HG03139 (cell line): Measurements from ENCODE around the gene PLEKHM3.
"Not testable (repeated sequence)": the region's sequence is repeated elsewhere in the genome, so short reads cannot be mapped to it uniquely, and the experiment has no call there.

Experiments used
- ATAC-seq: cut with Tn5 transposase; IDR thresholded peaks from one replicate; pipeline ENCODE4 v1.9.1; 2021; ENCODE audit not compliant: unreplicated experiment

The PLEKHM3 gene

DNA sequence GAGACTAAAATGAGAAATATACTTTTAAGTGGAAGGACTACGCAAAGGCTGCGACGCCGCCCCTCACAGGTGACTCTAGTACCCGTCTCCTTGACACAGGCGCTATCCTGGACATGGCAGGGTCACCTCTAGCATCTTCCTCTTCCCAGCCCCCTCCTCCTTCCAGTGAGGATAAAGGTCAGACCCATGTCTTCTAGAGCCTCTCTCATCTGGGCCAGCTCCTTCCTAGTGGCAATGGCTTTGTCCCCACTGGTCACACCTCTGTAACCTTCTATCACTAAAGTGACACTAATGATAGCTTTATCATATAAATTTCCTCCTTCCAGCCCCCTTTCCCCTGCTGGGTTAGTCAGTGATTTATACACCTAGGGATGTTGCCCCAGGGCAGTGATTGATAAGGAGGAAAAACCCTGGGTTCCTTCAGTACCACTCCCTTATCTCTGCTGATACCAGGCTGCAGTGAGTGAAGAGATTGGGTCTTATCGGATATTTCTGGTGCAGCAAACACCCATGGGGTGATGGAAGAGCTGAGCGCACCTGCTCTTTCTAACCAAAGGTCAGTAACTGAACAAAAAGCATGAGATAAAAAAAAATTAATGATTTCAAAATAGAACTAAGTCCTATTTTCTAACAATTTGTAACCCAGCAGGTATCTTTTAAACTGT lies 193.6 kb downstream of the PLEKHM3 start:
- no peak for ATAC-seq

DNA sequence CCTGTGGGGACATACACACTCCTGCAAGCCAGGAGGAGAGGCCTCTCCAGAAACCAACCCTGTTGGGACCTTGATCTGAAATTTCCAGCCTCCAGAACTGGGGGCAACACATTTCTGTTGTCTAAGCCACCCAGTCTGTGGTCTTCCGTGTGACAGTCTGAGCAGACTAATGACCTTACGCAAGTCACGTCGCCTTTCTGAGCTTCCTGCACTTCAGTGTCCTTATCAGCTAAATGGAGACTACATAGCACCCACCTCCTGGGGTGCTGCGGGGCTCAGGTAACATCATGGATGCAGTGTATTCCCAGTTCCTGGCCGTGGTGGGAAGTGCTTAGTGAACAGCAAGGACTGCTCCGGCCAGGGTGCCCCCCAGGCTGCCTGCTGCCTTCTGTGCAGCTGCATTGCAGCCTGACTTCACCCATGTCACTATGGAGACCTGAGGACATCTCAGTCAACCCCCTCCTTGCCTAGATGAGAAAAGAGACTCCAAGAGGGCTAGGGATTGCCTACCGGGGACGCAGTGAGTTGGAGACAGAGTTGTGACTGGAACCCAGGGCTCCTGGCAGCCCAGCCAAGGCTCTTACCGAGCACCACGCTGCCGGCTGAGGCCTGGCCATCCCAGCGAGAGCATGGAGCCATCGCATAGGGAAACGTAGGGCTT lies 194.4 kb downstream of the PLEKHM3 start:
- ATAC-seq, result no peak

DNA sequence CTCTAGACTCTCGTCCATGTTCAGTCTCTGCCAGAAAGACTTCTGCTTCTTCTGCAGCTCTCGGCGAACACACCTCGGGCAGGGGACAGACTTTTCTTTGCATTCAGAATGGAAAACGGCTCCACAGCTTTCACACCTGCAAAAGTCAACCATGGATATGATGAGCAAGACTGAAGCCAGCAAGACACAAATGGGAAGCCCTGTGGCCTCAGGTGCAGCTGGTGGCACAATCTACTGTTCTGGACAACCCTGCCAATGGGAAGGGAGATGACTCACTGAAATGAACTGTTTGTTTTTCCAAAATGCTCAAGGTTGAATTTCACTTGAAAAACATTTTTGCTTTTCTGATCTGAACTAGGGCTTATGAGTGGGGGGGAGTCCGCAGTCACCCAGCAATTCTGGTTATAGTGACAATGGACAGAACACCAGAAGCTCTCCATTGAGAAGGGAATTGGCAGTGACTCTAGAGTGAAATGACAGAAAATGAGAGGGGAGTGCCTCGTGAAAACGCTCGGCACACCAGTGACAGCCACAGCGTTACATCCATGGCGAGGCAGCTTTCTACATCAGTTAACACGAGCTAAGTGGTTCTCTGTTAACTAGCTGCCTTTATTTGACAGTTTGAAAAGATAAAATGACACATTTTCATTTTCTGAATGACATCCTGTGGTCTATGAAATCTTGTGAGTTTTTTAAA lies 196.8 kb downstream of the PLEKHM3 start:
- ATAC-seq, result no peak

DNA sequence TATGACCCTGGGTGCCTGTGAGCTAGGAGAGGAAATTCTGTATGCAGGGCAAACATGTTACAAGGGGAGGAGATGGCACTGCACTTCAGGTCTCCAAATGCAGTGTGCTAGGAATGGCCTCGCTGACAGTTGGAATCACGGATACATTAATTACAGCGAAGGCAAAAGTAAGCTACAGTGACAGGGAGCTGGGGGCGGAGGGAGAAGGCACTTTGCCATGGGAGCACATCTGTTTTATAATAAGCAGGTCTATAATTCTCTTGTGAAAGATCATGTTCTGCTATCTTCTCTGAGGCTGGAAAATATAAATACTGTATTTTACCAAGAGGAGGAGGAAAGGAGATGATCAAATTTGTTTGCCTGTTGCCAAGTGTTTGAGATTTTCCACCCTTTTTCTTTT lies 199.3 kb downstream of the PLEKHM3 start:
- no peak for ATAC-seq

DNA sequence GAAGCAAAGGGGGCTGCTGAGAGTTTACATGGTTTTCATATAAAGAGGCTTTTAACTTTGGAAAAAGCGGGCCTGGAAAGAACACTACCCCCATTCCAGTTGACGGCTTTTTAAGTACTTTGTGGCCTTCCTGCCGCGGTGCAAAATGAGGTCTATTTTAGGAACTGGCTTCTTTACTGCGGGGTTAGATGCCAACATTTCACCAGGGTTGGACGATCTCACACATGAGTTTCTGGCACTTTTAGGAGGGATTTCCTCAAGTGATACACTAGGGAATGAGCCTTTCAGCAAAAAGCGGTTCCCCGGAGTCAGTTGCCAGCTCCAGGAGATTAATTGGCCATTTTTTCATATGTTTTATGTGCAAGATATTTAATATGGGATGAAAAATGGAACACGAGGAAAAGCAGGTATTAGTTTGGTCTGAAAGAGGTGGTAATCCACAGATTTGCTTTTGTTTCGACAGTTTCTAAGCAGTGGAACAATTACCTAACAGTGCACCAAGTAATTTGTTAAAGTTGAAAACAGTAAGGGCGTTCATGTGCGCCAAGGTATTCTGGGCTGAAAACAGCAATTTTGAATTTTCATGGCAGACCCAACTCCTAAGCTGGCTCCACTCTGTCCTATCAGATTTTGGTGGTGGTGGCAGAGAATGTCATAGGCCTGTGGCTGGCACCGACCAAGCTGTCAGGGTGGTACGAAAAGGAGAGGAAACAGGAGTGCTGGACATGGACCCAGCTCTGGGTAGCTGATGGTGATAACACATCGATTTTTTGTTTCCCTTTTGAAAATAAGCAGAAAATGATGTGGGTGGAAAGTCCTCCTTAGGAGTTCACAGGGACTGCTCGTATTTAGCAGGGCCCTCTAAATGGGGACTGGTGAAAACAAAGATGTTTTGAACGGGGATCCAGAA lies 200.0 kb downstream of the PLEKHM3 start:
- ATAC-seq, result no peak

DNA sequence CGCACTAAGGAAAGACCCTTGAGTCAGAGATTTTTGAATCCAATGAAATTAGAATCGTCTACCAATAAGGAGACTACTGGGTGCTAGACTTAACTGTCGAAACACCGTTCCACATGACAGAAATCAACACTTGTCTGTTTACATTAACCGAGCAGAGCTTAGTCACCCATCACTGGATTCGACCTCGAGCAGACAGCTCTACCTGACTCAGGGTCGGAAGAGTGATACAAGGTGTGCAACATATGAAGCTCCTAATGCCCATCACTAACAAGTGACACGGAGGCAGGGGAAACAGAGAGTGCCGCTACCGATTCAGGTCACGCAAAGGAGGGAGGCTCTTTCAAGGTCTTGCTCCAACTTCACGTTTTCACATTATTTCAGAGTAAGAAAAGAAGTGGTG lies 201.5 kb downstream of the PLEKHM3 start:
- ATAC-seq, result no peak

DNA sequence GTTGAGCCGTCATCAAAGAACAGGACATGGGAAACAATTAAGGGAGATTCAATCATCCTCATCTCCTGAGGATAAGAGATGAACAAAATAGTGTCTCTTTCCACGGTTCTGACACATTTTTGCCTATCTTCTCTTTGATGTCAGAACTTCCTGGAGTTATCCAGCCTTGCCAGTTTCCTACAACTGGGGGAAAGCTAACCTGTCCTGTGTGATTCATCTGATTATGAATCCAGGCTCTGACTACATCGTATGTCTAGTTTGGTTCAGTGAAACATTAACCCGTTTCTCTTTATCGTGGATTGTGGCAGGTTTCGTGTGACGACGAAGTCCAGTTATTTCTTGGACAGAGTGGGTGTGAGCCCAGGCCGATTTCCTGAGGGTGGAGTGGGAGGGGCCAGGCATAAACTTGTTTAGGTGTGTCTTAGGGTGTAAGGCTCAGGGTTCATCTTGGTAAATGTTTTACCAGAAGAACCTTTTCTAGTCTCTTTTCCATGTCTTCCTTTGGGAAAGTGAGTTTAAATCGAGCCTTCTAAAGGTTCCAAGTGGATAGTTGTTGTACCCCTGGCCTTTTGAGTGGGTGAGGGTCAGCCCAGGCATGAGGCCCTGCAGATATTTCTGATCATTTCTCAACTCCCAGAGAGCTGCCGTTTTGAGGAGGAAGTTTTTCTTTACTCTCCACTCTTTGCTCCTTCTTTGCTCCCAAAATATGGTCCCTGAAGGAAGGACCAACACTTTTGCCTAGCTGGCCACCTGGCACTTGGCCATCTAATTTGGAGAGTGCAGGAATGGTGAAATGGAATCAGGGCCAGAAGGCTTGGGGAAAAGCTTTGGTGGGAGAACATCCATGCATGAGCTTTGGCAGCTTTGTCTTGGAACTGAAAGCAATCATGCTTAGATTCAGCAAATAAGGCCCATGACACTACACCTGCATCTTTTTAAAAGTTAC lies 205.2 kb downstream of the PLEKHM3 start:
- ATAC-seq, result no peak

DNA sequence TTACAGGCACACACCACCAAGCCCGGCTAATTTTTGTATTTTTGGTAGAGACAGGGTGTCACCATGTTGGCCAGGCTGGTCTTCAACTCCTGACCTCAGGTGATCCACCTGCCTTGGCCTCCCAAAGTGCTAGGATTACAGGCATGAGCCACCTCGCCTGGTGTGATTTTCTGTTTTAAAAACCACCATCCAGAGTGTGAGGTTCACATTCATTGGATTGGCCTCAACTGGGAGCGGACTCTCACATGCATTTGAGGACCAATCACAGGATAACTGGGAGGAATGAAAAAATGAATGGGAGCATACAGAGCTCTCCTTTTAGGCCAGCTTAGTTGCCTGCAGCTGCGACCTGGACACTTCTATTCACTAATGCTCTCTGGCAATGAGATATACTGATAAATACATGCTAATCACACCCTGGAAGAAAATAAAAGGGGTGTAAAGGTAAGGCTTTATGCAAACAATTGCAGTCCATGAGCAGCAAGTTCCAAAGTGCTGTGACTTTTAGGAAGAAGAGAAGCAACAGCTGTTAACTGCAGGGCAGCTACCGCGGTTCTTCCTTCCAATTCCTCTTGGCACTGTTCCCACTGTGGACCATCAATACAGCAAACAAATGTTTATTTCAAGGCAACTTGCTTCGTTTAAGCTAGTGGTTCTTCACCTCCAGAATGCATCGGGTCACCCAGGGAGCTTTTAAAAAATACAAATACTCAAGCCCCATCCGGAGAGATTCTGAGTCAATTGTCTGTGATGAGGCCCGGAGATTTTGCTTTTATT lies 206.1 kb downstream of the PLEKHM3 start:
- no peak for ATAC-seq

DNA sequence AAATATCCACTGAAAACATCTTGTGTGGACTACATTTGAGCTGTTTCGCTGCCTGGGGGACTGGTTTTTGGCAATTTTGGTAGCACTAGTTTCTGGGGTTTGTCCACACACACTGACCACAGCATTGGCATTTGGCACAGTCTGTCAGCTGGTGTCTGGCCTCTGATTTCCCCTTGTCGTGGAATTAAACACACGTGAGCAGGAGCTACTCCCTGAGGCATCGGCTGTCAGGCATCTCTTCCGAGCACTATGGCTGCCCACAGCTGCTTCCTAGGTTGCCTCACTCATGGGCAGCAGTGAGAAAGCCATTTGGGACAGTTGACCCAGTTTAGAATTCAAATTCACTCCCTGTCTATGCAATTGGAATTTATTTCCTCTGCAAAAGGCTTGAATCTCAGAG lies 208.8 kb downstream of the PLEKHM3 start:
- no peak for ATAC-seq

DNA sequence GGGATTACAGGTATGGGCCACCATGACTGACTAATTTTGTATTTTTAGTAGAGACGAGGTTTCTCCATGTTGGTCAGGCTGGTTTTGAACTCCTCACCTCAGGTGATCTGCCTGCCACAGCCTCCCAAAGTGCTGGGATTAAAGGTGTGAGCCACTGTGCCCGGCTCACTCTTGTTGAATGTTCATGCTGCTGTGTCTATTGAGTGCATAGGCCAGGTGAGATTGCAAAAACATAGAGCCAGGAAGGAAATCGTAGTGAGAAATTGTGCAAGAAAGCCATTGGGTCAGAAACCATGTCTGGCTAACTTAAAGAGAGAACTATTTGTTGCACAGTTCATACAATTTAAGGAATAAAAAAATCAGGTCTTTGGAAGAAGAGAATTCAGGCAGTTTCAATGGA lies 210.1 kb downstream of the PLEKHM3 start:
- no peak for ATAC-seq

DNA sequence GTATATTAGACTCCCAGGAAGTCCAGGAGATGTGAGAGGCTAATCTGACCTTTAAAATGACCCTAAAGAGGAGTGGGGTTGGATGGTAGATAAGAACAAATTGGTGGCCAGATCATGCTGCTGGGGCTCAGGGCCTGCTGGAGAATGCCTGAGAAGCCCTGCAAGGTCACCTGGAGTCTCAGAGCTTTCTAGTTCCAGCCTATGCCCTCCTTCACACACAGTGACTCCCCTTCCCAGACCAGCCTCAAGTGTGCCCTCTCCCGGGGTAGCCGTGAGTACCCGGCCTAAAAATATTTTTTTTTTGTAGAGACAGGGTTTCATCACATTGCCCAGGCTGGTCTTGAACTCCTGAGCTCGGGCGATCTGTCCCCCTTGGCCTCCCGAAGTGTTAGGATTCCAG lies 211.4 kb downstream of the PLEKHM3 start:
- no peak for ATAC-seq

DNA sequence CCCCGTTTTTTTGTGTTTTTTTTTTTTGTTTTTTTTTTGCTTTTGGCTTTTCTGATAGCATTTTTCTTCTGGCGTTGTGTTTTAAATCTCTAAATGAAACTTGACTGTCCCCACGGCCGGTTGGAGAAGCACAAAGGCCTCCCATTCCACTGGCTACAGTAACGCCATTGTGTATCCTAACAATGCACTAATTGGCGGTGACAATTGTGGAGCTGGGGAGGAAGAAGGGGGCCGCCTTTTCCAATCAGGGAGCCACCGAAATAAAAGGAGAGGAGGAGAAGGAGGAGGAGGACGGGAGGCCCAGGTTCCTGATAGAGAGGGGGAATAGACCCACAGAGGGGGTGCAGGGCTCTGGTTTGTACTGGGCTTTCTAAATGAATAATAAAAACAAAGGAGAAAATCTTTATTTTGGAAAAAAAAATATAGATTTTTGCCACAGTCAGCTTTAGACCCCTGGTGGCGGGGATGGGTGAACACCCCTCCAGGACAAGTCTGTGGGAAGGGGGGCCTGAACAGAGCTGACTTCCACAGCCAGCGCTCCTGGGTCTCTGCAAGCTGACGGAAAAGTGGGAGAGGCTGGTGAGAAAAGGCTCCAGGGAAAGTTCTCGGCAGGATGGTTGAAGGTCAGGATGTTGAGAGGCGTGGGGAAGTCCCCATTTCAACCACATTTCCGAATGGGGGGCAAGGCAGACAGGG lies 212.0 kb downstream of the PLEKHM3 start:
- ATAC-seq, result no peak

DNA sequence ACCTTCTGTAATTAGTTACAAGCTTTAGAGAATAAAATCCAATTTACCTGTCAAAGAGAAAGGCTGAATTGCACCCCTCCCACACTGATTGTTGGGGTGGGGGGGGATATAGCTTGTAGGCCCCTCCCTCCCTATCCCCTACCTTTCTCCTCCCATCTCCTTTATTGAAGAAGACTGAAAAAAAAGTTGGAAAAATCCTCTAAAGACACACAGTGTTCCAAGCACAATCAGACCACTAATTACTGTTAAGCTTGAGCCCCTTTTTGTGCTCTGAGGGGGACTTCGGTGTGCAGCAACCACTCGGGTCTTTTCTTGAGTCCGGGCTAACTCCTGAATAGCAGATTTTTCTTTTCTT lies 212.6 kb downstream of the PLEKHM3 start:
- no peak for ATAC-seq

DNA sequence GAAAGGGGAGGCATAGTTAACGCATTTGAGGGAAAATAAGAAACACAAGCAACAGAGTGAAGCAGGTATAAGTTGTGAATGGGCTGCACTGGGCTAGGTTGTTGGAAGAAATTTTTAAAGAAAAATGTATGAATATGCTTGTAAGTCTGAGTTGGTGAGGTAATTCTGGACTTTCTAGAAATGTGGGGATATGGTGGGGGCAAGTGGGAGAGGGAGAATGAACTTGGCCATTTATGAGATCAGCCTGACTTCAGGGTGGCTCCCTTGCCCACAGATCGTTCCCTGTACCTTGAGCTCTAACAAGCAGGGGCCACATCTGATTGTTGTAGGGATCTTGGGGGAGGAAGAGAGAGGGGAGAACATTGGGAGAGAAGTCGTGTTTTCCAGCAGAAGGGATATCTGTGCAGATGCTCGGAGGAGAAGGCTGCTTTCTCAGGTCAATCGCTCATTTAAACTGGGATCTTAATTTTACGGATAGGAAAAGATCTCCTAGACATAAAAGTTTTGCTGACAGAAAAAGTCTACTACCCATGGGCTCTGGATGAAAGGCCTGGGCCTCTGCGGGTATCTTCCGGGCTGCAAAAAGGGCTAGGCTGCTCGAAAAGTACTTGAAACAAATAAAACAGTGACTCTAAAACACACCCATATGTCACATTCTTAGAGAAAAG lies 213.1 kb downstream of the PLEKHM3 start:
- no peak for ATAC-seq

DNA sequence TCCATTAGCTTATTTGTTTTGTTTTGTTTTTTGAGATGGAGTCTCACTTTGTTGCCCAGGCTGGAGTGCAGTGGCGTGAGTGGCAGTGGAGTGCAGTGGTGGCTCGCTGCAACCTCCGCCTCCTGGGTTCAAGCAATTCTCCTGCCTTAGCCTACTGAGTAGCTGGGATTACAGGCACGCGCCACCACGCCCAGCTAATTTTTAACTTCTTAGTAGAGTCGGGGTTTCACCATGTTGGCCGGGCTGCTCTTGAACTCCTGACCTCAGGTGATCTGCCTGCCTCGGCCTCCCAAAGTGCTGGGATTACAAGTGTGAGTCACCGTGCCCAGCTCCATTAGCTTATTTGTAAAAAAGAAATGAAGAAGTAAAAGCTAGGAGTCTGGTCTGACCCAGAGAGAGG lies 213.7 kb downstream of the PLEKHM3 start:
- not testable (repeated sequence) for ATAC-seq

DNA sequence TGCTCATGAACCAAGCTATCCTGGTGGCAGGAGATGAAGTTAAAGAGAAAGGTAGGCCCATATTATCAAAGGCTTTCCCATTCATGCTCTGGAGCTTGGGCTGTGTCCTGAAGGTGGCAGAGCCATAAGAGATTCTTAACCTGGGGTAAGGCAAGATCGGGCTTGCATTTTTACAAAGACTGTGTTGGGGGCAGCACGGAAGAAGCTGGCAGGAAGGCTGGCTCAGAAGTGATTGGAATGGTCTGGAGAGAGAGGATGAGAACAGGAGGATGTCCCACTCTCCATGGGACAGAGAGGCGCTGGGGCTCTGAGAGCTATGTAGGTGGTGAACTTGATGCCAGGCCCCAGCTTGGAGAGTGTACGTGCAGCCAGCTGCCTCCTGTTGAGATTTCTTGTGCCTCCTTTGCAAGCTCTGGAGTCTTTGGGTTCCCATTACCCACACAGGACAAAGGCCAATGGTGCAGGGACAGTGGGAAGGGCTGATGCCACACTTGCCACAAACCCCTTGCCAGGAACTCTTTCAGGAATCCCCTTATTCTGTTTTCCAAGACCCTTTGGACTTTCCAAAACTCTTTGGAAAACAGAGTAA lies 215.0 kb downstream of the PLEKHM3 start:
- no peak for ATAC-seq

DNA sequence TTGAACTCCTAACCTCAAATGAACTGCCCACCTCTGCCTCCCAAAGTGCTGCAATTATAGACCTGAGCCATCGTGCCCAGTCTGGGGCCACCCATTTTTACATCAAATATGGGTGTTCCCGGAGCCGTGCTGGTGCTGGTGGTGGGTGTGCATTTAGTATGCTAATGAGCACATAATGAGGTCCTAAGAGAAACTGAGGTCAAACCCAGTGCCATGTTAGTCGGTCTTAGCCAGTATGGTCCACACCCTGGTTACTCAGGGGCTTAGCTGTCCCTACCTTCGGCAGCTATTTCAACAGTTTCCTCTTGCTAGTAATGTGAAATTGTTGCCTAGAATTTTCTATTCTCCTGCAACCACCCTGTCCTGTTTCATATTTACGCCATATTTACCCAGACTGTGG lies 217.2 kb downstream of the PLEKHM3 start:
- ATAC-seq, result no peak

DNA sequence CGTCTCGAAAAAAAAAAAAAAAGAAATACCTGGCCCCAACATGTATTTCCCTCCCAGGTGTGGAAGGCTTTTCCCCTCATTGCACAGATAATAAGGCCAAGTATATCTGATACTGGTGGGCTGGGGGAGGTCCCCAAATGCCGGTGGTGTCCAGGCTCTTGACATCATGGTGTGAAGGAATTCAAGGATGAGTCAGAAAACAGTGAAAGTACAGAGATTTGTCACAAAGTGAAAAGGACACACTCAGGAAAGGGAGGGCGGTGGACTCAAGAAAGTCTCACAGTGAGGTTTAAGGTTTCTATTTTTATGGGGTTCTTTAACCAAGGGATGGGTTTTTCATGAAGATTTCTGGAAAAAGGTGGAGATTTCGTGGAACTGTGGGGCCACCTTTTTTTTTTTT lies 217.8 kb downstream of the PLEKHM3 start:
- no peak for ATAC-seq
